GM12865 (cell line): ENCODE data around the gene MRC2.

ENCODE experiments used
- DNase-seq: peaks from one replicate; pipeline ENCODE4 v3.0.0; 2010; ENCODE audit warnings: low read depth
- H3K4me3 ChIP-seq: 2 replicates; pipeline ENCODE4 v1.5.1; 2011; ENCODE audit warnings: mild to moderate bottlenecking, low read depth, low read length, control low read depth
- TF ChIP-seq, protein P1 (sequence below): IDR thresholded peaks from 2 replicates; pipeline ENCODE4 v1.5.1; 2011; ENCODE audit warnings: low read length, control low read depth, low read depth, inconsistent platforms; ENCODE audit not compliant: insufficient read depth; ENCODE audit errors: missing control alignments

MRC2 gene

GRCh38 chr17:62657145-62657665, 29.7 kb downstream of the MRC2 start:
- no peak overlapping the region for H3K4me3 ChIP-seq
- TF ChIP-seq, protein P1, sequence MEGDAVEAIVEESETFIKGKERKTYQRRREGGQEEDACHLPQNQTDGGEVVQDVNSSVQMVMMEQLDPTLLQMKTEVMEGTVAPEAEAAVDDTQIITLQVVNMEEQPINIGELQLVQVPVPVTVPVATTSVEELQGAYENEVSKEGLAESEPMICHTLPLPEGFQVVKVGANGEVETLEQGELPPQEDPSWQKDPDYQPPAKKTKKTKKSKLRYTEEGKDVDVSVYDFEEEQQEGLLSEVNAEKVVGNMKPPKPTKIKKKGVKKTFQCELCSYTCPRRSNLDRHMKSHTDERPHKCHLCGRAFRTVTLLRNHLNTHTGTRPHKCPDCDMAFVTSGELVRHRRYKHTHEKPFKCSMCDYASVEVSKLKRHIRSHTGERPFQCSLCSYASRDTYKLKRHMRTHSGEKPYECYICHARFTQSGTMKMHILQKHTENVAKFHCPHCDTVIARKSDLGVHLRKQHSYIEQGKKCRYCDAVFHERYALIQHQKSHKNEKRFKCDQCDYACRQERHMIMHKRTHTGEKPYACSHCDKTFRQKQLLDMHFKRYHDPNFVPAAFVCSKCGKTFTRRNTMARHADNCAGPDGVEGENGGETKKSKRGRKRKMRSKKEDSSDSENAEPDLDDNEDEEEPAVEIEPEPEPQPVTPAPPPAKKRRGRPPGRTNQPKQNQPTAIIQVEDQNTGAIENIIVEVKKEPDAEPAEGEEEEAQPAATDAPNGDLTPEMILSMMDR = no peak
- no peak for DNase-seq

GRCh38 chr17:62657690-62658089, 30.2 kb downstream of the MRC2 start:
- TF ChIP-seq, protein P1 = no peak
- DNase-seq = no peak
- no peak overlapping the region for H3K4me3 ChIP-seq

DNA sequence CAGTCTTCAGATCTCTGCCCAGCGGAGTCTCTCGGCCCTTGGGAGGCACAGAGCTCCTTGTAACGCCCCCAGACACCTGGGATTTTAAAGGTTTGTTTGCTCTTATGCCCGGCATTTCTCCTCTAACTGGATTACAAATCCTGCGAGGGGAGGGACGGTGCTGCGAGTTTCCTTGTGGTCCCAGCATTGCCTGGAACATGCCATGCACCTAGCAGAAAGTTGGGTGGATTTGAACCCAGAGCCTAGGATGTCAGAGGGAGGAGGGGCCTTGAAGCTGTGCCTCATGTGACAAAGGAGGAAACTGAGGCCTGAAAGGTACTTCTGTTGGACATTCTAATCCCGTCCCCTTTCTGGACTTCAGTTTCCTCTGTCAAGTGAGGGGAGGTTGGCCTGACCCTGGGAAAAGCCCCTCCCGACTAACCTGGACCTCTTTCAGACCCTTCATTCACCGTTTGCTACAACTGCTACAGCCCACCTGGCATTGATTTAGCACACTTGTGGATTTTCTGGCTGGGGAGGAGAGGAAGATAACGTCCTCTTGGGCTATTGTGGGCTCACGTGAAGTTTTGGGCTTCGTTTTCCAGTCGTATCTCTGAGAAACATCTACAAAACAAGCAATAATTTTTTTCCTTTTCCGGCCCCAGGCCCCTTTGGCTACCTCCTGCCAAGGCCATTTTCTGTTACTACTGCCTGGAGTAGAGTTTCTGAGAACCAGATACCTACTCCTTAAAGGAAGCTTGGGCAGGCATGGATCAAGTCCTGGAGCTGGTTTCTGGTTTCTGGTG, 30.9 kb downstream of the MRC2 start:
- TF ChIP-seq, protein P1 = no peak
- DNase-seq = no peak
- no peak overlapping the region for H3K4me3 ChIP-seq

GRCh38 chr17:62660629-62661118, 33.2 kb downstream of the MRC2 start:
- no peak overlapping the region for H3K4me3 ChIP-seq
- no peak for DNase-seq
- TF ChIP-seq, protein P1 = no peak

- TF ChIP-seq, protein P1 = no peak
- no peak for DNase-seq
- no peak overlapping the region for H3K4me3 ChIP-seq
These were observed 33.9 kb downstream of the MRC2 start for GRCh38 chr17:62661337-62661736.

DNA sequence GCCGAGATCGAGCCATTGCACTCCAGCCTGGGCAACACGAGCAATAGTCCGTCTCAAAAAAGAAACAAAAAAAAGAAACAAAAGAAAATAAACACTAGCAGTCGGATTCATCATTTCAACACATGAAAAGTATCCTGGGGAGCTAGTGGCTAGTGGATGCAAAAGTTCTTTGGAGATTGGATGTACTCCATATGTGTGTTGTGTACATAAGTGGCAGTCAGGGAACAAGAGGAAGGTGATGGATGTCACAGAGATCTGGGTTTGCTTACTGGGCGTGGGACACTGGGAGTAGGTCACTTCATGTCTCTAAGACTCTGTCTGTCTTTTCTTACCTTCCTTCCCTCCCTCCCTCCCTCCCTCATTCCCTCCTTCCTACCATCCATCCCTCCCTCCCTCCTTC, 35.4 kb downstream of the MRC2 start:
- TF ChIP-seq, protein P1 = no peak
- H3K4me3 ChIP-seq = no peak overlapping the region
- no peak for DNase-seq

DNA sequence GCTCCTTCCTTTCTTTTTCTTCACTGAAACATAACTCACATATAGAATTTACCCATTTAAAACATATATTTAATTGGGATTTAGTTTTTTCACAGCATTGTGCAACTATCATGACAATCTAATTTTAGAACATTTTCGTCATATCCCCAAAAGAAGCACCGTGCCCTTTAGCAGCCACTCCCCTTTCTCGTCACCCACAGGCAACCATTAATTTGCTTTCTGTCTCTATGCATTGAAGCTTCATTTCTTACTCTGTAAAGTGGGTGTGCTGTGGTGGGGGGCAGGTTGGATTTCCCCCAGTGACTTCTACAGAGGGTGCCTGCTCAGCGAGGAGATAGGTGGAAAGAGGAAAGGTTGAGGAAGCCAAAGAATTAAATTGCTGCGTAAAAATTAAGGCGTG, 35.8 kb downstream of the MRC2 start:
- H3K4me3 ChIP-seq = no peak overlapping the region
- TF ChIP-seq, protein P1 = no peak
- no peak for DNase-seq
